GM23248 (cell line): Measurements from ENCODE around the gene ZHX3.
"Not testable (repeated sequence)": the region's sequence is repeated elsewhere in the genome, so short reads cannot be mapped to it uniquely, and the experiment has no call there.

ENCODE experiments used
- EZH2 ChIP-seq: fragments of 200-600 bp; sonication (generic); IDR thresholded peaks from 2 replicates; pipeline ENCODE4 v1.6.1; 2018; ENCODE audit warnings: antibody characterized with exemption, mild to moderate bottlenecking; ENCODE audit not compliant: insufficient read depth, poor library complexity, severe bottlenecking
- EZH2phosphoT487 ChIP-seq: fragments of 200-600 bp; sonication (generic); IDR thresholded peaks from 2 replicates; pipeline ENCODE4 v1.6.1; 2018; ENCODE audit warnings: antibody characterized with exemption, moderate library complexity, mild to moderate bottlenecking, low read depth; ENCODE audit not compliant: insufficient read depth

GRCh38 chr20:41132388-41132775 lies 185.1 kb downstream of the ZHX3 start:
- TF ChIP-seq EZH2, EZH2phosphoT487: not testable (repeated sequence)
